Ramos (cell line): ENCODE data around the gene OR13C5.
"Not testable (repeated sequence)": the region's sequence is repeated elsewhere in the genome, so short reads cannot be mapped to it uniquely, and the experiment has no call there.

Source experiments
- in situ Hi-C: fragments of 300-500 bp; cut with MboI; formaldehyde crosslinking; loops from one replicate; pipeline ENCODE4 v1.14.3; 2022; ENCODE audit warnings: low sequenced_read_pairs; ENCODE audit not compliant: unreplicated experiment

Gene OR13C5

GRCh38 chr9:104599313-104599712 is at the start of gene OR13C5:
OR13C5 (minus strand) TSS chr9:104599413; CDS start chr9:104599413, 0 bp downstream.
- in situ Hi-C loops, result not testable (repeated sequence)

- in situ Hi-C loops, result no loop called here
Observed at GRCh38 chr9:104635456-104635855, 36.2 kb upstream of the OR13C5 start.

- in situ Hi-C loops, result no loop called here
Observed at GRCh38 chr9:104633976-104634520, 34.8 kb upstream of the OR13C5 start.

- in situ Hi-C loops, result not testable (repeated sequence)
Observed at GRCh38 chr9:104625964-104626363, 26.8 kb upstream of the OR13C5 start.

- in situ Hi-C loops, result no loop called here
Observed at GRCh38 chr9:104618104-104618503, 18.9 kb upstream of the OR13C5 start, which contains the start of gene OR13C9. OR13C9 (minus strand) TSS chr9:104618204; CDS start chr9:104618204, 0 bp downstream.

- in situ Hi-C loops, result no loop called here
Observed at GRCh38 chr9:104617418-104617817, 18.2 kb upstream of the OR13C5 start.

GRCh38 chr9:104611213-104611612 is 12.0 kb upstream of the OR13C5 start:
- in situ Hi-C loops, result no loop called here

GRCh38 chr9:104608336-104608735 is 9.1 kb upstream of the OR13C5 start:
- in situ Hi-C loops, result no loop called here

- in situ Hi-C loops, result no loop called here
Observed at GRCh38 chr9:104606152-104606551, 6.9 kb upstream of the OR13C5 start.

GRCh38 chr9:104605527-104605926 is 6.3 kb upstream of the OR13C5 start, which contains the start of gene OR13C2:
OR13C2 (minus strand) TSS chr9:104605627; CDS start chr9:104605627, 0 bp downstream.
- in situ Hi-C loops, result not testable (repeated sequence)

- in situ Hi-C loops, result no loop called here
Observed at GRCh38 chr9:104604801-104605200, 5.6 kb upstream of the OR13C5 start.

- in situ Hi-C loops, result not testable (repeated sequence)
Observed at GRCh38 chr9:104598749-104599148, 464 bp downstream of the OR13C5 start.

- in situ Hi-C loops, result no loop called here
Observed at GRCh38 chr9:104589626-104590025, 9.6 kb downstream of the OR13C5 start.

GRCh38 chr9:104586496-104587180 is 12.6 kb downstream of the OR13C5 start:
- in situ Hi-C loops, result no loop called here

GRCh38 chr9:104580562-104580961 is 18.7 kb downstream of the OR13C5 start:
- in situ Hi-C loops, result no loop called here

- in situ Hi-C loops, result no loop called here
Observed at GRCh38 chr9:104577263-104577662, 21.9 kb downstream of the OR13C5 start.

- in situ Hi-C loops, result no loop called here
Observed at GRCh38 chr9:104575456-104575855, 23.8 kb downstream of the OR13C5 start.

GRCh38 chr9:104572612-104573011 is 26.6 kb downstream of the OR13C5 start:
- in situ Hi-C loops, result no loop called here

GRCh38 chr9:104568868-104569267 is 30.3 kb downstream of the OR13C5 start, which contains the start of gene OR13C8:
OR13C8 (plus strand) TSS chr9:104569168; CDS start chr9:104569168, 0 bp downstream.
- in situ Hi-C loops, result no loop called here

- in situ Hi-C loops, result no loop called here
Observed at GRCh38 chr9:104564358-104564757, 34.9 kb downstream of the OR13C5 start.

- in situ Hi-C loops, result no loop called here
Observed at GRCh38 chr9:104556830-104557634, 42.2 kb downstream of the OR13C5 start.
